Stimulated activated CD4-positive, alpha-beta T cell treated with anti-CD3 and anti-CD28 coated beads, Interleukin-2, amount 100 ng/mL, for 4 hours (primary cell): ENCODE results near the gene SPRING1.
A peak's percentile ranks its signal among the peaks of the same experiment; 100 is the strongest.
"Not testable (repeated sequence)": the region's sequence is repeated elsewhere in the genome, so short reads cannot be mapped to it uniquely, and the experiment has no call there.

Experiments
- DNase-seq: peaks from one replicate; pipeline ENCODE4 v3.0.0-alpha.2; 2020; ENCODE audit warnings: low read depth

SPRING1 gene

GRCh38 chr12:116737774-116738657, at the start of gene SPRING1, which contains the start of gene RNFT2:
Gene SPRING1, minus strand, starts transcription at chr12:116738069. Its CDS starts 169 bp downstream, at chr12:116737900.
Gene RNFT2, plus strand, starts transcription at chr12:116738315. Its CDS starts 2,183 bp downstream, at chr12:116740498.
- peak; percentile 98 for DNase-seq

GRCh38 chr12:116784238-116784612, 46.4 kb upstream of the SPRING1 start:
- DNase-seq = no peak

GRCh38 chr12:116783525-116784237, 45.8 kb upstream of the SPRING1 start:
- no peak for DNase-seq

- no peak for DNase-seq
Measured at GRCh38 chr12:116780942-116781341, 43.1 kb upstream of the SPRING1 start.

- DNase-seq = no peak
Measured at GRCh38 chr12:116779597-116779996, 41.7 kb upstream of the SPRING1 start.

GRCh38 chr12:116777245-116777644, 39.4 kb upstream of the SPRING1 start:
- no peak for DNase-seq

- DNase-seq = no peak
Measured at GRCh38 chr12:116774020-116774419, 36.2 kb upstream of the SPRING1 start.

- DNase-seq = no peak
Measured at GRCh38 chr12:116773276-116773731, 35.4 kb upstream of the SPRING1 start.

- DNase-seq = no peak
Measured at GRCh38 chr12:116771651-116772050, 33.8 kb upstream of the SPRING1 start.

- no peak for DNase-seq
Measured at GRCh38 chr12:116766746-116767145, 28.9 kb upstream of the SPRING1 start.

- no peak for DNase-seq
Measured at GRCh38 chr12:116766285-116766684, 28.4 kb upstream of the SPRING1 start.

GRCh38 chr12:116765271-116765670, 27.4 kb upstream of the SPRING1 start:
- no peak for DNase-seq

GRCh38 chr12:116761499-116761898, 23.6 kb upstream of the SPRING1 start:
- DNase-seq = no peak

GRCh38 chr12:116760622-116761020, 22.8 kb upstream of the SPRING1 start:
- no peak for DNase-seq

GRCh38 chr12:116759783-116760621, 22.1 kb upstream of the SPRING1 start:
- DNase-seq = no peak

- DNase-seq = not testable (repeated sequence)
Measured at GRCh38 chr12:116754783-116755182, 16.9 kb upstream of the SPRING1 start.

- DNase-seq = not testable (repeated sequence)
Measured at GRCh38 chr12:116754097-116754496, 16.2 kb upstream of the SPRING1 start.

- DNase-seq = no peak
Measured at GRCh38 chr12:116750298-116750697, 12.4 kb upstream of the SPRING1 start.

- DNase-seq = no peak
Measured at GRCh38 chr12:116749884-116750283, 12.0 kb upstream of the SPRING1 start.

GRCh38 chr12:116745554-116745953, 7.7 kb upstream of the SPRING1 start:
- no peak for DNase-seq

- DNase-seq = no peak
Measured at GRCh38 chr12:116744766-116745165, 6.9 kb upstream of the SPRING1 start.

- DNase-seq = not testable (repeated sequence)
Measured at GRCh38 chr12:116742787-116743186, 4.9 kb upstream of the SPRING1 start.
